Gastroesophageal sphincter (tissue), 4 donors: Measurements from ENCODE around the gene TNS1. TPM values are rescaled to one million over a fixed set of nuclear protein-coding genes. Genes with fewer than 3 reads are reported as not detected.
"Not testable (repeated sequence)": the region's sequence is repeated elsewhere in the genome, so short reads cannot be mapped to it uniquely, and the experiment has no call there.

ENCODE experiments used
- ATAC-seq: fragments of 150-250 bp; one replicate; pipeline ENCODE4 v1.9.1; 2016; ENCODE audit warnings: mild to moderate bottlenecking, moderate library complexity
- H3K27ac ChIP-seq, 4 donors: fragments of 200-600 bp; sonication (generic) in 3 of 4; 1 replicate in 3 of 4; 2 replicates in 1 of 4; pipeline ENCODE4 v1.5.1; 2016 to 2019
- H3K27me3 ChIP-seq: fragments of 200-600 bp; sonication (generic); one replicate; pipeline ENCODE4 v1.5.1; 2019
- H3K36me3 ChIP-seq, 2 donors: fragments of 200-600 bp; sonication (generic); one replicate each; pipeline ENCODE4 v1.5.1; 2019; ENCODE audit warnings: control low read depth in 1 of 2
- H3K4me1 ChIP-seq, 3 donors: fragments of 200-600 bp; sonication (generic); 1 replicate in 2 of 3; 2 replicates in 1 of 3; pipeline ENCODE4 v1.5.1; 2016 to 2019; ENCODE audit warnings: control low read depth in 2 of 3
- H3K4me3 ChIP-seq, 2 donors: fragments of 200-600 bp; sonication (generic); one replicate each; pipeline ENCODE4 v1.5.1; 2019; ENCODE audit warnings: mild to moderate bottlenecking in 1 of 2, moderate library complexity in 1 of 2
- H3K9me3 ChIP-seq, 3 donors: fragments of 200-600 bp; sonication (generic); one replicate each; pipeline ENCODE4 v1.5.1; 2017 to 2019; ENCODE audit warnings: control low read depth in 2 of 3
- CTCF ChIP-seq, 4 experiments: fragments of 200-600 bp in 2 of 4; fragments of 450-650 bp in 2 of 4; sonication (generic) in 1 of 4; IDR thresholded peaks; one replicate each; pipeline ENCODE4 v1.5.1; 2017 to 2019; ENCODE audit warnings: antibody characterized with exemption in 4 of 4, mild to moderate bottlenecking in 2 of 4, moderate library complexity in 2 of 4
- EP300 ChIP-seq: sonication (generic); formaldehyde crosslinking; IDR thresholded peaks from one replicate; pipeline ENCODE4 v1.6.1; 2017; ENCODE audit warnings: antibody characterized with exemption, mild to moderate bottlenecking
- POLR2A ChIP-seq, 2 donors: fragments of 450-650 bp; IDR thresholded peaks; one replicate each; pipeline ENCODE4 v1.6.1; 2017; ENCODE audit warnings: antibody characterized with exemption in 2 of 2, mild to moderate bottlenecking in 2 of 2, moderate library complexity in 1 of 2
- POLR2AphosphoS5 ChIP-seq: sonication (generic); formaldehyde crosslinking; IDR thresholded peaks from one replicate; pipeline ENCODE4 v1.6.1; 2017; ENCODE audit warnings: antibody characterized with exemption
- WGBS, 2 donors: methylation state at CpG; one replicate each; pipeline ENCODE4 v1.1.5; 2018; ENCODE audit warnings: low coverage in 1 of 2; 5-methylcytosine and 5-hydroxymethylcytosine counted together
- total RNA-seq, 4 donors: library from RNA; depleted of rRNA; stranded (reverse); fragments of >200 nt; gene quantifications; one replicate each; pipeline ENCODE4 v1.1.0, GENCODE V29; 2016

TNS1 gene
- total RNA-seq, 4 donors from 2014 or later, result 825 to 2,193 (median 1,462) TPM

- TF ChIP-seq POLR2A (IDR thresholded peaks at IDR 0.05) (no peak), POLR2AphosphoS5 (no peak), CTCF (IDR thresholded peaks at IDR 0.05) (no peak), EP300 (no peak)
- peaks cover 0 to 41% (median 0%) of the 10 kb centered on the region in 3 donors for H3K4me1 ChIP-seq
- WGBS, 2 donors, result 90 to 100% methylated on average over 1 to 2 of the region's 7 CpGs
- H3K27me3 ChIP-seq, result no peaks in the 10 kb centered on the region
- peaks cover 0 to 38% of the 10 kb centered on the region in 2 donors for H3K36me3 ChIP-seq
- no peaks in the 10 kb centered on the region for H3K9me3 ChIP-seq
- H3K4me3 ChIP-seq, result no peak overlapping the region
- no peak for ATAC-seq
- H3K27ac ChIP-seq, result peak overlapping the region in 3 of 4 donors; percentile 43 to 72 (median 72)
These were observed 214.2 kb downstream of the TNS1 start for GRCh38 chr2:217788669-217789002.

- H3K9me3 ChIP-seq, result no peaks in the 10 kb centered on the region
- H3K36me3 ChIP-seq, result peaks cover 0 to 38% of the 10 kb centered on the region in 2 donors
- peaks cover 0 to 36% (median 0%) of the 10 kb centered on the region in 3 donors for H3K4me1 ChIP-seq
- H3K4me3 ChIP-seq, result no peak overlapping the region
- 80% methylated on average over 3 of the region's 37 CpGs; no CpG with 5 or more reads in 1 of the 2 donors for WGBS, 2 donors
- H3K27ac ChIP-seq, result peak overlapping the region in 2 of 4 donors; percentile 20 to 26
- no peak for TF ChIP-seq POLR2AphosphoS5
- no peak for TF ChIP-seq EP300
- no peak for TF ChIP-seq POLR2A (IDR thresholded peaks at IDR 0.05)
- TF ChIP-seq CTCF (IDR thresholded peaks at IDR 0.05), result no peak
- H3K27me3 ChIP-seq, result no peaks in the 10 kb centered on the region
- no peak for ATAC-seq
These were observed 215.5 kb downstream of the TNS1 start for GRCh38 chr2:217787160-217787877.

GRCh38 chr2:217786560-217786959 is 216.2 kb downstream of the TNS1 start:
- H3K4me3 ChIP-seq, H3K27me3 ChIP-seq, H3K9me3 ChIP-seq, ATAC-seq: not testable (repeated sequence)
- Histone ChIP-seq H3K4me1 (peaks cover 0 to 36% (median 0%) of the 10 kb centered on the region in 3 donors), H3K27ac (peak overlapping the region in 2 of 4 donors; percentile 36 to 57), H3K36me3 (peaks cover 0 to 46% of the 10 kb centered on the region in 2 donors)
- WGBS, 2 donors, result 84 to 96% methylated on average over 4 to 5 of the region's 5 CpGs

- peak; percentile 67 for ATAC-seq
- no peaks in the 10 kb centered on the region for H3K9me3 ChIP-seq
- H3K4me1 ChIP-seq, result peaks cover 0 to 30% (median 0%) of the 10 kb centered on the region in 3 donors
- H3K4me3 ChIP-seq, result no peak overlapping the region
- WGBS, 2 donors, result 33% methylated on average over 1 of the region's 10 CpGs; no CpG with 5 or more reads in 1 of the 2 donors
- no peaks in the 10 kb centered on the region for H3K27me3 ChIP-seq
- peaks cover 0 to 46% of the 10 kb centered on the region in 2 donors for H3K36me3 ChIP-seq
- TF ChIP-seq CTCF (IDR thresholded peaks at IDR 0.05) (peak; percentile 95 to 98 (median 96)), EP300 (no peak), POLR2AphosphoS5 (peak; percentile 25)
- H3K27ac ChIP-seq, result peak overlapping the region in 3 of 4 donors; percentile 36 to 57 (median 36)
These were observed 217.2 kb downstream of the TNS1 start for GRCh38 chr2:217785544-217786045.

GRCh38 chr2:217784996-217785543 is 217.7 kb downstream of the TNS1 start:
- 69% methylated on average over 10 of the region's 14 CpGs; no CpG with 5 or more reads in 1 of the 2 donors for WGBS, 2 donors
- peak; percentile 23 for ATAC-seq
- Histone ChIP-seq H3K27me3 (no peaks in the 10 kb centered on the region), H3K4me1 (peaks cover 0 to 25% (median 0%) of the 10 kb centered on the region in 3 donors), H3K27ac (peak overlapping the region in 2 of 4 donors; percentile 36 to 57), H3K9me3 (no peaks in the 10 kb centered on the region), H3K36me3 (peaks cover 0 to 45% of the 10 kb centered on the region in 2 donors), H3K4me3 (no peak overlapping the region)
- TF ChIP-seq POLR2A (IDR thresholded peaks at IDR 0.05), result no peak
- no peak for TF ChIP-seq CTCF (IDR thresholded peaks at IDR 0.05)
- no peak for TF ChIP-seq POLR2AphosphoS5
- no peak for TF ChIP-seq EP300
